Measurements from ENCODE around the gene OPRM1.
"Not testable (repeated sequence)": the region's sequence is repeated elsewhere in the genome, so short reads cannot be mapped to it uniquely, and the experiment has no call there.

The OPRM1 gene

DNA sequence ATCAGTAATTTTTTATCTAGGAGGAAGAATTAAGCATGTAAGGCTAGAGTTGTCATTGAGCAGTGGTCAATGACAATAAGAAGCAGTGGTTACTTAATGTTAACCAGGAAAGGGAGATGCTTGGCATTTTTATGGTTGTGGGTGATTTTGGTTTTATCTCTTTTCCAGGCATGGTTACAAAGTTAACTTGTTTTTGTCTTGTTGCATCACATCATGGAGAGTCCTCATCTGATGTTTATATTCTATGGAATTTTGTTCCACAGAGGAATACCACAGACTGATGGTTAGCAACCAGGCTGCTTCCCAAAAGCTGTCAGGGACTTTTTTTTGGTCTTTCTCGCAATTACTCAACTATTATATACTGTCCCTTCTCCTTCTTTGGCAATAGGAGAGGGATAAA is 32.7 kb downstream of the OPRM1 start:
- DNase-seq = no peak
- intact Hi-C loops (cut with DNase I) = no loop called here

DNA sequence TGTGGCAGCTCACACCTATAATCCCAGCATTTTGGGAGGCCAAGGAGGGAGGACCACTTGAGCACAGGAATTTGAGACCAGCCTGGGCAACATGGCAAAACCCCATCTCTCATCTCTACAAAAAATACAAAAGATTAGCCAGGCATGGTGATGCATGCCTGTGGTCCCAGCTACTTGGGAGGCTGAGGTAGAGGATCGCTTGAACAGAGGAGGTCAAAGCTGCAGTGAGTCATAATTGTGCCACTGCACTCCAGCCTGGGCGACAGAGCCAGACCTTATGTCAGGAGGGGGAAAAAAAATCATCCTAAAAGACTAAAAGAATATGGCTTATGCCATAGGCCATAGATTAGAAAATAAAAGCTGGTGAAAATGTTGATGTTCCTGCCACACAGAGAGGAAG is 39.6 kb downstream of the OPRM1 start:
- DNase-seq; intact Hi-C loops (cut with DNase I): not testable (repeated sequence)

DNA sequence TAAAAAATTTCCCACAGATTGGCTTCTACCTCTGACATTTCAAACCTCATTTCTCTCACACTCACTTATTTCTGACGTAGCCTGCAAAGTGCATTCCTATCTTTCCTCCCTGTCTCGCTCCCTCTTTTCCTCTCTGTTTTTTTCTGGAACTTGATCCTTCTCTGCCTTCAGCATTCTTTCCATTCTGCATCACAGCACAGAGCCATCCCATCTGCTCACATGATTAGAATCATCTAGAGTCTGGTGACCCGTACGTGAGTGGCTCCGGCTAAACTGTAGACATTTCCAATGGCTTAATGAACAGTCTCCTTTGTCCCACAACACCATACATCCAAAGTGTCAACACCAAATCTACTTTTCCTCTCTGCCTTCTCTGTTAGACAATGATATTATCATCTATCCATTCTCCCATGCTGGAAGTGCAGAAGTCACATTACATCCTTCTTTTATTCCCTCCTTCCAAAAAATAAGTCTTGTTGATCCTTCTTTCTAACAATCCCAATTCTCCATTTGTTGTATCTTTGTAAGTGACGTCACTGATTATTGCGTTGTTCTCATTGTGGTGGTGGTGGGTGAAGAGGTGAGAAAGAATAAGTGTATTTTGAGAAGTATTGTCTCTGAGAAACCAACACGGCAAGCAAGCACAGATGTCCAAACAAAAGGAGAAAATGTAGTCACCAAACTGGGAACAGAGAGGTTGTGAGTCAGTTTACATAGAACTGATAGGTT is 41.6 kb downstream of the OPRM1 start:
- DNase-seq = no peak
- intact Hi-C loops (cut with DNase I) = no loop called here

DNA sequence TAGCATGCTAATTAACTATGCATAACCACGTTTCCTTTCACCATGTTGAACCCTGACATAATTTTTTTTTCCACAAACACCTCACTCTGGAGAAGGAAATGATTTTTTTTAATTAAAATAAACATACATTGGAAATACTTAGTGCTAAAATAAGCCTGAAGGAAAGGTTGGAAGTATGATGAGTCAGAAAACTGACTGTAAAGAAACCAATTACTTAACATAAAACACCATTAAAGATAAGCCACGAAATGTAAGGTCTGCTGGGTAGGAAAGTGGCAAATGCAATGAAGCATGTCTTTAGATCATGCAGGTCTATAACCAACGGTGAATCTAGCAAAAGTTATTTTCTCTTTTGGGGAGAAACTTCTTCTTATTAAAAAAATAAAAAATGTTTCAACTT is 47.5 kb downstream of the OPRM1 start:
- no peak for DNase-seq
- intact Hi-C loops (cut with DNase I) = no loop called here

DNA sequence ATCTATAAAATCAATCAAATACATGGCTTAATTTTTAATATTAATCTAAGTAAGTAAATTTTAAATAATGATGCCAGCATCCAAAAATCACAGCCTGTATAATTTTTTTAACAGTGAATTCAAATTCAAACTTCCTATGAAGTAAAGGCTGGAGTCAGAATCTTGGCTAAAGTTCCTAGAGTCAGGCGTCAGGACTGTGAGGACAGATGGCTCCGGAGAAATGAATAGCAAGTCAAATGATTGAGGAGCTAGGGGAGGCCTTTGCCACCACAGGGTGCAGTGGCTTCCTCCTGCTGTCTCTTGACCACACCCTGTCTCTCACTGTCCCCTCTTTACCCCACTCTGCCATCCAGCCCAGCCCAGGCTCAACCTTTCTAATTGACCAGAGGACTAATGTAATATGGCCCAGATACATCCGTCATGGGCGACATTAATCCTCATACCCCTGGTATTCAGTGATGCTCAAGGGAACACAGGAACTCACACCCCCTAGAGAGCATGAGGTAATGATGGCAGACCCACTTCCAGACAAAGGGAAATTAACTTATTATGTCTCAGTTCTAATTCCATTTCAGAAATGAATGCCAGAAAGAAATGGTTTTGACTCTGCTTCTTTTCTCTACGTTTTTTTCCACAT is 53.4 kb downstream of the OPRM1 start:
- intact Hi-C loops (cut with DNase I) = no loop called here

DNA sequence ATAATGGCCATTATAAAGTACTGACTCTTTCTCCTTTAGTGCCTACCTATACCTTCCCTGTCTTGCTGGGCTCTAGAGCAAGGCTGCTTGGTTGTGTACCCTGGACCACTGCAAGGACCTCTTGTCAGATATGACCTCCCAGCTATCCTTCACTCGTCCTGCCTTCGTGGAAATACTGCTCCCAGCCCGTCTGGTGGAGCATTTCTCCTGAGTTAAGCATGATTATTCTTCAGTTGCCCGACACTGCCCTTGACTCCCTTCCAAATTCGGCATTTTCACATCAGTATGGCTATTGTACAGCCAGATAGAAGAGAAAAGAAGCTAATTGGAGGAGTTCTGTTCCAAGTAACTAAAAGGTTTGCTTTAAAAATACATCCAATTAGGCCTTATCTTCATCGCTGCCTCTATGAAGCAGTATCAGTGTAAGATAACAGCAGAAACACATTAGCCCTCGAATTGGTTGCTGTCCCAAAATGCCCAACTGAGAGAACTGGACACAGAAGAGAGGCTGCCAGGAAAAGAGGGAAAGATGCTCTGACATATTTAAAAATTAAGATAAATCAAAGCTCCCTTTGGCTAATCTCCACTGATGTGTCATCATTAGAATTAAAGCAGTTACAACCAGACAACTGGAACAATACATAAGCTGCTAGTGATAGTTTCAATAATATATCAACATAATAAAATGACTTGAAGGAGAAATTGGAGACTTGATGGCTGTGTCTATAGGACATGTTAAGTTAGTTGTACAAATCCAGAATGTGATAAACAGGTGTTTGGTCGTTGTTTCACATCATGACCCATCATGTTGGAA is 54.4 kb downstream of the OPRM1 start:
- intact Hi-C loops (cut with DNase I) = no loop called here
- no peak for DNase-seq

More for the DNA sequence above, 53.4 kb downstream of the OPRM1 start:
- no peak for DNase-seq

DNA sequence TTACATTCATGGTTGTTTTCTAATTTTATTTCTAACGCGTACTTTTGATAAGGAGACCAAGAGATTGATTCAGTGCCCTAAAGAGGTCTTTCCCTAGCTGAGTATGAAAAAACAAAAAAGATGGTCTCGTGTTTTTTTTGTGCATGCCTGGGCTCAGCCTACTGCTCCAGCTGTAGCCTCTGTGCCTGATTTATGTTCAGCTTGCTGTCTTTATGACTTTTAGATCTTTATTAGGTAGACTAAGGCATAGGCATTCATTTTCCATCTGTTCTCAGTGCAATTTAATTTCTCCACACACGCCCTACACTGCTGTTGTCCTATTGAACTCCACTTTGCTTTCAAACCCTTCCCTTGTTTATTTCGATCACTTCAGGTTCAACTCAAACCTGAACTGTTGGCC is 56.5 kb downstream of the OPRM1 start:
- DNase-seq = no peak
- intact Hi-C loops (cut with DNase I) = no loop called here

DNA sequence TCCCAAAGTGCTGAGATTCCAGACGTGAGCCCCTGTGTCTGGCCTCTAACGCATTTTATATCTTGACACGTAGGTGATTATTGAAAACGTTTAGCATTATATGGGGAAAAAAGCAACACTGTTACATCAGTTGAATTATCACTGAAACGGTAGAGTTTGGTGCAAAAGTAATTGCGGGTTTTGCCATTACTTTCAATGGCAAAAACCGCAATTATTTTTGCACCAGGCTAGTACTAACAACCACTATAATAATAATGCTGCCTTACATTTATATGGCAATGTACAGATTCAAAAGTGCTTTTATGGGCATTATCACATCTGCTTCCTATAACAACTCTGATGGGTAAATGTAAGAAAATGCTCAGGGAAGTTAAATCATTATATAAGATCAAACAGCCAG is 57.3 kb downstream of the OPRM1 start:
- intact Hi-C loops (cut with DNase I) = no loop called here
- DNase-seq = no peak

DNA sequence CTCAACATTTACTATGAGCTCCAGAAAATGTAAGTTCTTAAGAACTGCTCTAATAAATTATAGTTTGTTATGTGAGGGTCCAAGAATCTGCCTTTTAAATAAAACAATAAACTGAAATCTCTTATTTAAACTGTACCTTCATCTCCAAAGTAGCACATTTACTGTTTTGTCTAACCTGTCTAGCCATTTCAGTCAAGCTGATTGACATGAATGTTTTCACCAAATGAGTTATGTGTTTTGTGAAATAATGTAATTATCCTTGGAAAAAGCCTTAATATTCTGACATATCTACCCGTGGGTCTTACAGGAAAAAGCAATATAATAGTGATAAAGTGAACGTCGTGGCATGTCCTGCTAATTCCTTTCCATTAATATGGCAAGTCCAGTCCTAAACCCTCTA is 57.8 kb downstream of the OPRM1 start:
- intact Hi-C loops (cut with DNase I) = no loop called here
- DNase-seq = no peak

DNA sequence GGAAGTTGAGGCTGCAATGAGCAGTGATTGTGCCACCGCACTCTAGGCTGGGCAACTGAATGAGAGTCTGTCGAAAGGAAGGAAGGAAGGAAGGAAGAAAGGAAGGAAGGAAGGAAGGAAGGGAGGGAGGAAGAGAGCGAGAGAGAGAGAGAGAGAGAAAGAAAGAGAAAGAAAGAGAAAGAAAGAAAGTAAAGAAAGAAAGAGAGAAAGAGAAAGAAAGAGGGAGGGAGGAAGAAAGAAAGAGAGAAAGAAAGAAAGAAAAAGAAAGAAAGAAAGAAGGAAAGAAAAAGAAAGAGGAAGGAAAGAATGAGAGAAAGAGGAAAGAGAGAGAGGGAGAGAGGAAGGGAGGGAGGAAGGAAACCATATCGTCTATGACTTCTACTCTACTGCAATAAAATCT is 60.2 kb downstream of the OPRM1 start:
- intact Hi-C loops (cut with DNase I) = no loop called here
- no peak for DNase-seq

DNA sequence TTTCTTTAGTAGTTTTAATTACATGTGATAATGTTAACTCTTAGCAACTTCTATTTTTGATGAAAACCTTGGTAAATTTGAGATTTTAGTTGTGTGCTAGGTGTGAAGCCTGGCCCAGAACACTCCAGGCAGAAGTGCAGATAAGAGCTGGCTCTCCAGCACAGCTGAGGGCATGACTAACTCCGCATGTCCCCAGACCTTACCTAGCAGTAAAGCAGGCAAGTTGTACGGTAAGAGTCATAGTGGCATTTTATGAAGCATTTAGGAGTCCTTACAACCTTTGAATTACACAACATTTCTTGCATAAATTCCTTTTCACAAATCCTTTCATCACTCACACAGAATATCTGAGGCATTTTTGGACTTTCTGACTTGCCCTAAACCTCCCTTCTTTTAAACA is 67.2 kb downstream of the OPRM1 start:
- DNase-seq = no peak
- intact Hi-C loops (cut with DNase I) = no loop called here

DNA sequence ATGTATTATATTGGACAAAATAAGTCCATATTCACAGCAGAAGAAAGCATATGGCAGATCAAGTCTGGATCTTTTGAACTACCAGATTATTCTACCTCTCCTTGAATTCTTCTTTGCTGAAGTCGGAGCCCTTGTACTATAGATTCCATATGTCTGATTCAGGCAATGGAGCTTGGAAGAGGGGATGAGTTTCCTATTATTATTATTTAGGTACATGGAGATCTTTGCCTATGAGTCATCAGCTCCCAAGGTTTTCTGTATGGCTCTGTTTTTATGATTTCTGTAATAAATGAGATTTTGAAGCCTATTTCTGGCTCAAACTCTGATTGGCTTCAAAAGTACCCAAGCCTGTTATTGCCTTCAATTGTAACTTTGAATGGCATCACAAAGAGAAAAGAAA is 72.0 kb downstream of the OPRM1 start:
- DNase-seq = no peak
- intact Hi-C loops (cut with DNase I) = no loop called here

DNA sequence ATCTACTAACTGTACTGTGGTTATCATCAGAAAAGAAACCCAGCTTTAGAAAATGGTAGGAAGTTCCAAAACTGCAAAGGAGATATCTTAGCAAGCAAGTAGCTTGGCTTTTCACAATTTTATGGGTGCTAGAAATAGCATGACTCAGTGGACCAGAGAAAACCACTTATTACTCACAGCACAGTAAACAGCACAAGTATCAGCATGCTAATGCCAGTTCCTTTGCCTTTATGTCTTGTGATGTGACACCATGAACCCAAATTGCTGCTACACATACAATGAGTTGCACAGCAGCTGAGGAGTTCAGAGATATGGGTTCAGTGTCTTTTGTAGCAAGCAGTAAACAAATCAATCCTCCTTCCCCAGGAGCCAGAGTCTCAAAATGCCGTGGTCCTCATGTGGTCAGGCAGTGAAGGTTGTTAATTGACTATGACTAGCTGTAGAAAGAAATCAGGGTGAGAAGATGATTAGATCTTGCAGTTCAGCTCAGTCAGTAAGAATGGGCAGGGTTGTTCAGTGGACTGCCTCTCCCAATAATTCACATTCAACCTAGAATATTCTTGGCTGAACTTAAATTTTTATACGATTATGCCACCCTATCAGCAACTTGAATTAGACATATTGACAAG is 73.3 kb downstream of the OPRM1 start:
- intact Hi-C loops (cut with DNase I) = no loop called here
- no peak for DNase-seq

DNA sequence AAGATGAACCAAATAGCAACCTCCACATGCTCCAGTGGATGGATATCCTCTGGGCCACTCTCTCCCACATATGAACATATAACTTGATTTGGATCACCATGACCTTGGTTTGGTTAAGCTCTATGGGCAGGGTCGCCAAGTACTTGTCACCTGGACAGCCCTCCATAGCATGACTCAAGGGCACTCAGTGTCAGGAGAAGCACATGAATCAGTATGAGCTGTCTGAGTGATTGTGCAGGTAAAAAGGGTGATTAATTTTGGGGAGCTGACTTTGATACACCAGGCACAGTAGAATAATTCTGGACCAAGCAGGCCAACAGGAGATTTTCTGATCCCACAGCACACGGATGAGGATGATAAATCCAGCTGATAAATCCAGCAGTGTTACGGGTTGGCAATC is 74.4 kb downstream of the OPRM1 start:
- intact Hi-C loops (cut with DNase I) = no loop called here
- DNase-seq = no peak

DNA sequence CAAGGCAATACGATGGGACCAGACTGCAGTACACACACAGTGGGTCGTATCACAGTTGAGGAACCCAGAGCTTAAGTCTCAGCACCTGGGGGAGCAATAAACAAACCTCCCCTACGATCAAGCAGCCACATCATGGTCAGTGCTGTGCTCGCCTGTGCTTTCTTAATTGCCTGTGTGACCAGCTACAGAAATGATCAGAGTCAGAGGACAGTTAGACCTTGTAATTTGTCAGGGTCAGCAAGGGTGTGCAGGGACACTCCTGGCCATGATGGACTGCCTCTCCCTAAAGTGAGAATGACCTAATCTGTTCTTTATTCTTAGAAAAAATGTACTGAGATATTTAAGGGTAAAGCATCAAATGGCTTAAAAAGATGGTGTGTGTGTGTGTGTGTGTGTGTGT is 78.4 kb downstream of the OPRM1 start:
- intact Hi-C loops (cut with DNase I) = no loop called here
- no peak for DNase-seq

DNA sequence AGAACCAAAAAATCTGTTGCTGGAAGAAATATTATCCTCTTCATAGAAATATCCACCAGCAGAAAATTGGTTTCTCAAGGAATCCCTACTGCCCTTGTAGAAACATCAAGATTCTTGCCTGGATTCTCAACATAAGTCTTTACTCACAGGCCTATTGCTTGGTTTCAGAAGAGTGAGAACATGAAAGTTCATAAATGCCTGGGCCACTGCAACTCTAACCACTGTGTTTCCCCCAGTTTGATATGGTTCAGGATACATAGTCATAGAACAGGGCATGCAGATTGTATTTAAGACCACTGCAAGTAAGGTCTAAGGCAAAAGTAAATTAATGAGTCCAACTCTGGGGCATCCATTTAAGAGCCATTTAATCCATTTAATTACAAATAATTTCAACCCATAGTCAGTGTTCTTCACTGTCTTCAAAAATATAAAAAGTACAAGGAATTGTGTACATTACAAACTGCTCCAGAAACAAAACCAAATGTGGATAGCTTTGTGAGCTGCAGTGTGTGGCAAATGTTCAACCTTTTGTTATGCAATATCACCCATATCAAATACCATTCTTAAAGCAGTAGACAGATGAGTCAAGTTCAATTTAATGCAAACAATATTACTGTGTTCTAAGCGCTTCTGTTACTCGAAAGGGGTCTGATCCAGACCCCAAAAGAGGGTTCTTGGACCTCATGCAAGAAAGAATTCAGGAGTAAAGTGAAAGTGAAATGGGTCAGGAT is 83.3 kb downstream of the OPRM1 start:
- intact Hi-C loops (cut with DNase I) = no loop called here
- no peak for DNase-seq

DNA sequence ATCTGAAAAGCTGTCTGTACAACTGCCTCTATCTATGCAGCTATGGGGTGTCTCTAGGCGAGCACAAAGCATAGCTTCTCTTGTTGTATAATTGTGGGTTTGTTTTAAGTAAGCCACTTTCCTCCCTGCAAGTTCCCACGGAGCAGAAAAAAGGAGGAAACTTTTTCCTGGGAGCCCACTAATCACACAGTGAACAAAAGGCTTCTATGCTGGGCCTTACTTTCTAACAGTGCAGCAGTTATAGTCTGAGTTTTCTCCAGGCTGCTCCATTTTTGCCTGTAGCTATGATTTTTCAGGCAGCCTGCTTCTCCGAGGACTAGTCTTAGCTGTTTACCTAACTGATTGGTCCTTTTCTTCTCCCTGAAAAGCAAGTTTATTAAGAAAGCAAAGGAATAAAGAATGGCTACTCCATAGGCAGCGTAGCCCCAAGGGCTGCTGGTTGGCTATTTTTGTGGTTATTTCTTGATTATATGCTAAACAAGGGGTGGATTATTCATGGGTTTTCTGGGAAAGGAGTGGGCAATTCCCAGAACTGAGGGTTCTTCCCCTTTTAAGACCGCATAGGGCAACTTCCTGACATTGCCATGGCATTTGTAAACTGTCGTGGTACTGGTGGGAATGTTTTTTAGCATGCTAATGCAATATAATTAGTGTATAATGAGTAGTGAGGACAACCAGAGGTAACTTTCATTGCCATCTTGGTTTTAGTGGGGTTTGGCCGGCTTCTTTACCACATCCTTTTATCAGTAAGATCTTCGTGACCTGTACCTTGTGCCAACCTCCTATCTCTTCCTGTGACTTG is 84.3 kb downstream of the OPRM1 start:
- intact Hi-C loops (cut with DNase I) = no loop called here
- DNase-seq = no peak

DNA sequence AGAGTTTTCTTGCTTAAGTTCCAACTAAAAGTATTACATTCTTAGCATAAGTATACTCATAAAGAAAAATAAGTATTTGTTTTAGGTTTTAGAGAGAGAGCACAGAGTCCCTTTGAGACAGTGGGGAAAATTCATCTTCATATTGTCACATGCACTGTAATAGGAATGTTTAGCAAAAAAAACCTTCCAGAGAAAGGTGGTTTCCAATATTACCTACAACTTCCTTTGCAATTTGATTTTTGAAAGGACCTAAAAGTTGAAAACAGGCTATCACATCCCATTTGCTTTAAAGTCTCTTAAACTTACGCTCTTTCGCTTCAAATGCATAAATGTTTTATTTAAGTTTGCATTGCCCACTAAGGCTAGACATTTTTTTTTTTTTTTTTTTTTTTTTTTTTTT is 86.4 kb downstream of the OPRM1 start:
- intact Hi-C loops (cut with DNase I) = no loop called here
- DNase-seq = no peak

DNA sequence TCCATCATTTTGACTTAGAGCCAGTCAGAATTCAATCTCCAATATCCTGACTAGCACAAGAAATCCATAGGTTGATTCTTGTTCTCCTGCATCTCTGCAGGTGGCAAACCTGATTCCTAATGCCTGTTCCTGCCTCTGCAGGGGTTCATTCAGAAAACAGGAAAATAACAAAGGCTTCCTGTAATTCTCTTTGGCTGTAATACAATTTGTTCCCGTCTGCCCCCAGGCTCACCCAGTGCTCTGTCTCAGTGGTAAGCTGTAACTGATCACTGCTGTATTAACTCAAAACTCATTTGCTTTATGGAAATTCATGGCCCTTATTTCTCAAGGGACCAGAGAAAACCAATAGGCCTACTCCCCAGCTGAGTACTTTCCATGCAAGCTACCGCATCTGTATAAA is 88.6 kb downstream of the OPRM1 start:
- intact Hi-C loops (cut with DNase I) = no loop called here
- no peak for DNase-seq

Measured in head of caudate nucleus (tissue), 42 donors.